ENCODE data around the gene DDX28.
"Not testable (repeated sequence)": the region's sequence is repeated elsewhere in the genome, so short reads cannot be mapped to it uniquely, and the experiment has no call there.

The DDX28 gene

DNA sequence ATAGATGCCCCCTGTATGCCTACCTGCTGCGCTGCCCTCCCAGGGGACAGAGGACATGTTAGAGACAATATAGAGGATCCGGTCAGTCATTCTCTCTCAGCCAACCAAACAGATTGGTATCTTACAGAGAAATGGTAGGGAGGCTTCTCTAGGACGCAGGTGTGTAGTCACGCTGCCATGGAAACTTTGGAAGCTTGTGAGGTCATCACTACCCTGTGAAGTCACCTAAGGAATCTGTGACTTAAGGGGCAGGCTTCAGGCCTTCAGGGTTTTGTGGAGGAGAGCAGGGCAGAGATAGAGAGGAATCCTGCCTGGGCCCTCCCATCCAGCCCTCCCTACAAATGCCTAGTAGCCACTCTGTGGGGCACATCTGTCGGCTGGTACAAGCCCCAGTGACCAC lies 7.4 kb downstream of the DDX28 start, which contains the start of gene DPEP2NB:
Gene DPEP2NB, minus strand, starts transcription at position 231 of the 400 bp plus-strand sequence. Its CDS starts 141 bp downstream, at position 90.
- H3K9me3 Mint-ChIP-seq = no peaks in the 10 kb centered on the region
- H3K27ac Mint-ChIP-seq = no peak within 1 kb of the TSS
- peaks cover 10% of the 10 kb centered on the region for H3K4me1 Mint-ChIP-seq (ENCODE audit: low read depth)
- H3K27me3 Mint-ChIP-seq = no peaks in the 10 kb centered on the region
- no peaks in the 10 kb centered on the region for H3K36me3 Mint-ChIP-seq (ENCODE audit: low read depth)
- H3K4me3 Mint-ChIP-seq = no peak within 1 kb of the TSS

DNA sequence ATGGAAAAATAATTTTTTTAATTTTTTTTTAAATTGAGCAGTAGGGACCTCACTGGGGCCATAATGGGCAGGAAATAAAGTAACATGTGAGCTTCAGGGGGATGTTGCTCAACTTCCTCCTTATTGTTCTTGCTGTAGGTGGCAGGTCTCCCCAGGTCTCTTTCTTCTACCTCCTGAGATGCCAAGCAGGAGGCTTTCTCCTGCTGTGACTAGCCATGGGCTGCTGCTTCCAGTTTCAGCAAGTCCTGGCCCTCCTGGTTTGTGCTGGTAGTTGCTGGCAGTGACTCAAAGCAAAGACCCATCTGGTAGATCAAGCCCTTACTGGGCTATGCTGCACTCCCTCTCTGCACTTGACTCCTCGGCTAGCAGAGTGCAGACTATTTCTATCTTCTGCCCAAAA lies 9.6 kb downstream of the DDX28 start:
- no peak overlapping the region for H3K4me3 Mint-ChIP-seq

DNA sequence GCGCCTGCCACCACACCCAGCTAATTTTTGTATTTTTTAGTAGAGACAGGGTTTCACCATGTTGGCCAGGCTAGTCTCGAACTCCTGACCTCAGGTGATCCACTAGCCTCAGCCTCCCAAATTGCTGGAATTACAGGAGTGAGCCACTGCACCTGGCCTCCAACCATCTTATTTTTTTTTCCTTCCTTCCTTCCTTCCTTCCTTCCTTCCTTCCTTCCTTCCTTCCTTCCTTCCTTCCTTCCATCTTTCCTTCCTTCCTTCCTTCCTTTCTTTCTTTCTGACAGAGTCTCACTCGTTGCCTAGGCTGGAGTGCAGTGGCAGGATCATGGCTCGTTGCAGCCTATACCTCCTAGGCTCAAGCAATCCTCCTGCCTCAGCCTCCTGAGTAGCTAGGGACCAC lies 13.2 kb downstream of the DDX28 start:
- not testable (repeated sequence) for H3K9me3 Mint-ChIP-seq; H3K4me3 Mint-ChIP-seq; H3K27ac Mint-ChIP-seq; H3K27me3 Mint-ChIP-seq; H3K36me3 Mint-ChIP-seq (ENCODE audit: low read depth)
- peaks cover 31% of the 10 kb centered on the region for H3K4me1 Mint-ChIP-seq (ENCODE audit: low read depth)

More for the DNA sequence above, 9.6 kb downstream of the DDX28 start:
- Mint-ChIP-seq H3K27me3 (no peaks in the 10 kb centered on the region), H3K27ac (no peak overlapping the region), H3K36me3 (ENCODE audit: low read depth) (no peaks in the 10 kb centered on the region), H3K9me3 (no peaks in the 10 kb centered on the region), H3K4me1 (ENCODE audit: low read depth) (peaks cover 10% of the 10 kb centered on the region)

DNA sequence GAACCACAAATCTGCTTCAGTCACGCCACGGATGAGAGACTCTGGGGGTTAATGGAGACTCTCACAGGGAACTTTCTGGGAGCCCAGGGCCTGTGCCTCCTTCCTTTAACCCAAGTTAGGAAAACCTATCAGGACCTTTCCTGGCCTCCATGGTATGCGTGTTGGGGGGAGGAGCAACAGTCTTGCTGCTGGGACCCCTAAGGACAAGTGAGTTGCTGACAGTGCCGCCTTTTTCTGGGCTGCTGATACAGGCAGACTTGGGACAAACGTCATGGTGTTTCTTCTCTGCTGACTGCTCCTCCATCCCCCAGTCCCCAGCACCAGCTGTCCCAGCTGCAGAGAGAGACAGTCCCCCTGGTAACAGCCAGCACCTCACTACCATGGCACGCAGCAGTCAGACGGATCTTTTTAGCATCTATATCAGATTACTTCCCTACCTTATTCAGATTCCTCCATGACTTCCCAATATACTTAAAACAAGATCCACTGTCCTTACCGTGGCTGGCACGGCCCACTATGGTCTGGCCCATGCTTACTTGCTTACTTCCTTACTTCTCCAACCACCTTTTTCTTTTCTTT lies 13.8 kb downstream of the DDX28 start:
- Mint-ChIP-seq H3K4me1 (ENCODE audit: low read depth) (peaks cover 33% of the 10 kb centered on the region), H3K9me3 (no peaks in the 10 kb centered on the region), H3K27ac (no peak overlapping the region), H3K36me3 (ENCODE audit: low read depth) (no peaks in the 10 kb centered on the region), H3K4me3 (no peak overlapping the region), H3K27me3 (no peaks in the 10 kb centered on the region)

DNA sequence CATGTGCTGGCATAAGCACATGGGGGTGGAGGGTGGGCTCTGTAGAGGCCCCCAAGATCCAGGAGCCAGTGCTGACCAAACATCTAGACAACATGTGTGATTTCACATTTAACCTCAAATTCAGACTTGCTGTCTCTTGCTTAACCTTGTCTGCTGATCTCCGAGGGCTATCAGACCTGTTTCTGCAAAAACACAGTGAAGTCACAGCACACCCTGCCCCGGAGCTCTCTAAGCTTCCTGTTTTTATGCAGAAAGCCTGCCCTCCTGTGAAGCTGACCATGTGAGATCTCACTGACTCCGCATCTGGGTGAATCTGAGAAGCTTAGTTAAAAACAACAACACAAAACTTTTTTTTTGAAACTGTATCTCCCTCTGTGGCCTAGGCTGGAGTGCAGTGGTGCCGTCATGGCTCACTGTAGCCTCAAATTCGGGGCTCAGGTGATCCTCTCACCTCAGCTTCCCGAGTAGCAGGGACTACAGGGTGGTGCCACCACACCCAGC lies 17.2 kb downstream of the DDX28 start:
- H3K27ac Mint-ChIP-seq = peak overlapping the region; percentile 88
- no peaks in the 10 kb centered on the region for H3K36me3 Mint-ChIP-seq (ENCODE audit: low read depth)
- H3K27me3 Mint-ChIP-seq = no peaks in the 10 kb centered on the region
- H3K9me3 Mint-ChIP-seq = no peaks in the 10 kb centered on the region
- H3K4me3 Mint-ChIP-seq = no peak overlapping the region
- peaks cover 23% of the 10 kb centered on the region for H3K4me1 Mint-ChIP-seq (ENCODE audit: low read depth)

DNA sequence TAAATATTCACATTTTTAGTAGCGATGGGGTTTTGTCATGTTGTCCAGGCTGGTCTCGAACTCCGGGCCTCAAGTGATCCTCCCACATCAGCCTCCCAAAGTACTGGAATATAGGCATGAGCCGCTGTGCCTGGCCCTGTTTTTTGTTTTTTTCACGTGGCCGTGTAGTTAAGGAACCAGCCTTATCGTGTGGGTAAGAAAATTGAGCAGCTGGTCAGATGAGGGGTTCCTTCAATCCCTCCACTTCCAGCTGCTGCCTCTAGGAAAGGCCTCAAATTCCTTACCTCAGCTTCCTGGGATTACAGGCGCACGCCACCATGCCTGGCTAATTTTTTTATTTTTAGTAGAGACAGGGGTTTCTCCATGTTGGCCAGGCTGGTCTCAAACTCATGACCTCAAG lies 17.8 kb downstream of the DDX28 start:
- Mint-ChIP-seq H3K4me1 (ENCODE audit: low read depth) (peaks cover 30% of the 10 kb centered on the region), H3K27ac (peak overlapping the region; percentile 88), H3K9me3 (no peaks in the 10 kb centered on the region), H3K36me3 (ENCODE audit: low read depth) (no peaks in the 10 kb centered on the region), H3K4me3 (no peak overlapping the region), H3K27me3 (no peaks in the 10 kb centered on the region)

DNA sequence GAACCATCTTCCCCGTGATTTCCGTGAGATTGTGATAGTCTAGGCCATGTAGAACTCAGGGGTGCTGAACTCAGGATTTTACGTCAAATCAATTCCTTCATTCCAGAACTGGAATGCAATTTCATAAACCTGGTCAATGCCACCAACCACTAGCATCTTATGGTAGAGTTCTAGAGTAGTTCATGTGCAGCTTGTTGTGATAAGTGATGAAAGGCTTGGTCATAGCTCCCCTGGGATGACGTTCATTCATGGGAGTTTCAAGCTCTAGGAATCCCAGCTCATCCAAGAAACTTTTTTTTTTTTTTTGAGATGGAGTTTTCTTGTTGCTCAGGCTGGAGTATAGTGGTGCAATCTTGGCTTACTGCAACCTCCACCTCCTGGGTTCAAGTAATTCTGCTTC lies 20.0 kb downstream of the DDX28 start:
- Mint-ChIP-seq H3K27ac (no peak overlapping the region), H3K36me3 (ENCODE audit: low read depth) (no peaks in the 10 kb centered on the region), H3K4me3 (no peak overlapping the region), H3K4me1 (ENCODE audit: low read depth) (peaks cover 44% of the 10 kb centered on the region), H3K27me3 (no peaks in the 10 kb centered on the region), H3K9me3 (no peaks in the 10 kb centered on the region)

DNA sequence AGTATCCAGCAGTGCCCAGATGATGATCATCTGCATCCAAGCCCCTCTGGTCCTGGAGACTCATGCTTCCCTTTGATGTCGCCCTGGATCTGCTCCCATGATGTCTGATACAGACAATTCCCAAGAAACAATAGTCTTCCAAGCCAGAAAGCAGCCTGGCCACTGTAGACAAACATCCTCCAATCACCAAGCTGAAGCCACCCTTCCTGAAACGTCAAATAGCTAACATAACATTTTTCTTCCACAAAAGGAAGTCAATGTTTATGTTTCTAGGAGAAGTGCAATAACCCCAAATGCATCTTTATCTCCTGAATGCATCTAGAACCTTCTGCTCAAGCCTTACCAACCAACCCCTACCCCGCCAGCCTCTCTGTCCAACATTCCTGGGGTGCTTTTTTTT lies 22.6 kb downstream of the DDX28 start:
- Mint-ChIP-seq H3K9me3 (no peaks in the 10 kb centered on the region), H3K27me3 (no peaks in the 10 kb centered on the region), H3K4me3 (peak overlapping the region; percentile 19), H3K36me3 (ENCODE audit: low read depth) (no peaks in the 10 kb centered on the region), H3K27ac (peak overlapping the region; percentile 55), H3K4me1 (ENCODE audit: low read depth) (peaks cover 51% of the 10 kb centered on the region)

DNA sequence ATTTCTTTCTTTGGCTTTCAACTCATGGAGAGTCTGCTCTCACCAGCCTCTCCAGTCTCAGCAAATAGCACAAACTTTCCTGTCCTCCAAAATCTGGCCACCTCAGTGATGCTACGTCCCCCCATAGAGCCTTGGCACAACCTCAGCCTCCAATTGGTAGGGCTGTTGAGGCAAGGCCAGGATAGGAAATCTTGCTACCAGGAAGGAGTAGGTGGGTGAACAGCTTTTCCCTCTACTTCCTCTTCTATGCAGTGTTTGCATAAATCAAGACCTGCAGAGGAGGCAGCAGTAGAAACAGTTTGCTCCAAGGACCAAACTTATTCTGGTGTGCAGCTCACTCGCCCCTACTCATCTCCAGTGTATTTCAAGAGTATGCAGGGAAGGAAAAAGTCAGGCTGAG lies 23.0 kb downstream of the DDX28 start:
- Mint-ChIP-seq H3K4me3 (peak overlapping the region; percentile 75), H3K4me1 (ENCODE audit: low read depth) (peaks cover 51% of the 10 kb centered on the region), H3K27ac (peak overlapping the region; percentile 70)

DNA sequence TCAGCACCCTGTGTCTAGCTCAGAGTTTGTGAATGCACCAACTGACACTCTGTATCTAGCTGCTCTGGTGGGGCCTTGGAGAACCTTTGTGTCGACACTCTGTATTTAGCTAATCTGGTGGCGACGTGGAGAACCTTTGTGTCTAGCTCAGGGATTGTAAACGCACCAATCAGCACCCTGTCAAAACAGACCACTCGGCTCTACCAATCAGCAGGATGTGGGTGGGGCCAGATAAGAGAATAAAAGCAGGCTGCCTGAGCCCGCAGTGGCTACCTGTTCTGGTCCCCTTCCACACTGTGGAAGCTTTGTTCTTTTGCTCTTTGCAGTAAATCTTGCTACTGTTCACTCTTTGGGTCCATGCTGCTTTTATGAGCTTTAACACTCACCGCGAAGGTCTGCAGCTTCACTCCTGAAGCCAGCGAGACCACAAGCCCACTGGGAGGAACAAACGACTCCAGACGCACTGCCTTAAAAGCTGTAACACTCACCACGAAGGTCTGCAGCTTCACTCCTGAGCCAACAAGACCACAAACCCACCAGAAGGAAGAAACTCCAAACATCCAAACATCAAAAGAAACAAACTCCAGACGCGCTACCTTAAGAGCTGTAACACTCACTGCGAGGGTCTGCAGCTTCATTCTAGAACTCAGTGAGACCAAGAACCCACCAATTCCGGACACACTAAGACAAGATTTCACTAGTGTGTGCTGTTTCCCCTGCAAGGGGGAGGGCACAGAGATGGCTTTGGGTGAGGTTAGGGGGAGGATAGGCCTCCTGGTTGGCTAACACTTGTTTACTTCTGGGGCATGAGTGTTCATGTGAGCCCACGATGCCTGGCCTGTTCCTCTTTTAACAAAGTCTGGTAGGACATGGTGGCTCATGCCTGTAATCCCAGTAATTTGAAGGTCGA lies 24.0 kb downstream of the DDX28 start, which contains the start of gene DPEP2:
Gene DPEP2, minus strand, starts transcription at position 706 of the 910 bp plus-strand sequence. CDS start 6,272 bp downstream, outside the sequence.
- H3K27me3 Mint-ChIP-seq; H3K36me3 Mint-ChIP-seq (ENCODE audit: low read depth); H3K9me3 Mint-ChIP-seq: not testable (repeated sequence)
- H3K27ac Mint-ChIP-seq = peak within 1 kb of the TSS; percentile 86
- H3K4me3 Mint-ChIP-seq = peak within 1 kb of the TSS; percentile 75
- peaks cover 53% of the 10 kb centered on the region for H3K4me1 Mint-ChIP-seq (ENCODE audit: low read depth)

More for the DNA sequence above, 23.0 kb downstream of the DDX28 start:
- Mint-ChIP-seq H3K36me3 (ENCODE audit: low read depth) (no peaks in the 10 kb centered on the region), H3K27me3 (no peaks in the 10 kb centered on the region), H3K9me3 (no peaks in the 10 kb centered on the region)

DNA sequence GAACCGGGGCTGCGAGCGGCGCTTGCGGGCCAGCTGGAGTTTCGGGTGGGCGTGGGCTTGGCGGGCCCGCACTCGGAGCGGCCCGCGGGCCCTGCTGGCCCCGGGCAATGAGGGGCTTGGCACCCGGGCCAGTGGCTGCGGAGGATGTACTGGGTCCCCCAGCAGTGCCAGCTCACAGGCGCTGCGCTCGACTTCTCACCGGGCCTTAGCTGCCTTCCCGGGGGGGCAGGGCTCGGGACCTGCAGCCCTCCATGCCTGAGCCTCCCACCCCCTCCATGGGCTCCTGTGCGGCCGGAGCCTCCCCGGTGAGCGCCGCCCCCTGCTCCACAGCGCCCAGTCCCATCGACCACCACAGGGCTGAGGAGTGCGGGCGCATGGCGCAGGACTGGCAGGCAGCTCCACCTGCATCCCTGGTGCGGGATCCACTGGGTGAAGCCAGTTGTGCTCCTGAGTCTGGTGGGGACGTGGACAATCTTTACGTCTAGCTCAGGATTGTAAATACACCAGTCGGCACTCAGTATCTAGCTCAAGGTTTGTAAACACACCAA lies 24.7 kb downstream of the DDX28 start:
- H3K4me1 Mint-ChIP-seq (ENCODE audit: low read depth) = peaks cover 60% of the 10 kb centered on the region
- peak overlapping the region; percentile 86 for H3K27ac Mint-ChIP-seq
- not testable (repeated sequence) for H3K27me3 Mint-ChIP-seq; H3K9me3 Mint-ChIP-seq; H3K36me3 Mint-ChIP-seq (ENCODE audit: low read depth)
- H3K4me3 Mint-ChIP-seq = peak overlapping the region; percentile 75

DNA sequence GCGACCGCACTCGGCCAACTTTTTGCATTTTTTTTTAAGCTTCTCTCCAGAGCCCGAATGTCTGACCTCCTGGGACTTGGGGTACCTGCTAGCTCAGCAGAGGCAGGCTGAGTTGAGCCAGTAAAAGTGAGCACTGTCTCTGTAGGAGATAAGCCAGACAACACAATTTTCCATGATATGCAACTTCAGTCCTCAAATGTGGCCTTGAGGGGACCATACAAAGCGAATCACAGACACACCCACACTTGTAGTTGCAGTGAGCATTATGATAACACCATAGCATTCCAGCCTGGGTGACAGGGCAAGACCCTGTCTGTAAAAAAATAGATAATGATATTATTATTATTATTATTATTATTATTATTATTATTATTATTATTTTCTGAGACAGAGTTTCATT lies 26.4 kb downstream of the DDX28 start:
- no peak overlapping the region for H3K27ac Mint-ChIP-seq
- H3K36me3 Mint-ChIP-seq (ENCODE audit: low read depth) = no peaks in the 10 kb centered on the region
- peaks cover 69% of the 10 kb centered on the region for H3K4me1 Mint-ChIP-seq (ENCODE audit: low read depth)

DNA sequence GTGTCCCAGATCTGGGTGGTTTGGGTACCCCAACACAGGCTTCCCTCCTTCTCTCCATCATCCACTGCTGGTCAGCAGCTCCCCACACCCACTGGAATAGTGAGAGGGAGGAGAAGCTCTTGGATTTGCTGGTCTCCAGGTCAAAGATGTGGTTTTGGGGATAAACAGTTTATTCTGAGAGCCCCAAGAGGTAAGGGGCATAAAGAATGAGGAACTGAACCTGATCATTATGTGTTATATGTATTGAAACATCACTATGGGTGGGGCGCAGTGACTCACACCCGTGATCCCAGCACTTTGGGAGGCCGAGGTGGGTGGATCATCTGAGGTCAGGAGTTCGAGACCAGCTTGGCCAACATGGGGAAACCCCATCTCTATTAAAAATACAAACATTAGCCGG lies 27.6 kb downstream of the DDX28 start:
- H3K4me3 Mint-ChIP-seq = no peak overlapping the region

More for the DNA sequence above, 26.4 kb downstream of the DDX28 start:
- no peaks in the 10 kb centered on the region for H3K27me3 Mint-ChIP-seq
- peak overlapping the region; percentile 38 for H3K4me3 Mint-ChIP-seq
- no peaks in the 10 kb centered on the region for H3K9me3 Mint-ChIP-seq

DNA sequence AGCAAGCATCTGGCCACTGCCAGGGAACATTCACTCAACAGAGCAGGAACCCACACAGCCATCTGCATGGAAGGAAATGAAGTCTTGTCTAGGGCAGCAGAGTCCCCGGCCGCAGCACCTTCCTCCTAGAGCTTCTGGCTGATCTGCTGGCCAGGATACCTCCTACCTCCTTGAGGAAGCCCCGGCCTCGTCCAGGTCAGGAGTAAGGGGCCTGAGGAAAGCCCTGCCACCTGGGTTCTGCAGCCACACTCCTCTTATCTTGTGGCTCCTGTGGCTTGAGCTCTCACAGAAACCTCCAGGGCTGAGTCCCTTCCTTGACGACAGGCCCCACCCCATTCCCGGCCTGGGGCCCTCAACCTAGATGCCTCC lies 29.0 kb downstream of the DDX28 start:
- peak overlapping the region; percentile 73 for H3K4me3 Mint-ChIP-seq
- not testable (repeated sequence) for H3K36me3 Mint-ChIP-seq (ENCODE audit: low read depth); H3K9me3 Mint-ChIP-seq; H3K27me3 Mint-ChIP-seq
- peak overlapping the region; percentile 93 for H3K27ac Mint-ChIP-seq
- peaks cover 51% of the 10 kb centered on the region for H3K4me1 Mint-ChIP-seq (ENCODE audit: low read depth)

More for the DNA sequence above, 27.6 kb downstream of the DDX28 start:
- no peaks in the 10 kb centered on the region for H3K9me3 Mint-ChIP-seq
- H3K27me3 Mint-ChIP-seq = no peaks in the 10 kb centered on the region
- H3K27ac Mint-ChIP-seq = peak overlapping the region; percentile 70
- no peaks in the 10 kb centered on the region for H3K36me3 Mint-ChIP-seq (ENCODE audit: low read depth)
- H3K4me1 Mint-ChIP-seq (ENCODE audit: low read depth) = peaks cover 65% of the 10 kb centered on the region
